ENCODE results near the gene ATXN1. TPM values are rescaled to one million over a fixed set of nuclear protein-coding genes. Genes with fewer than 3 reads are reported as not detected.

ATXN1 gene
- polyA plus RNA-seq, 2 of the 4 experiments (the other 2 are of a cell fraction): 2.9 to 8.3 TPM

DNA sequence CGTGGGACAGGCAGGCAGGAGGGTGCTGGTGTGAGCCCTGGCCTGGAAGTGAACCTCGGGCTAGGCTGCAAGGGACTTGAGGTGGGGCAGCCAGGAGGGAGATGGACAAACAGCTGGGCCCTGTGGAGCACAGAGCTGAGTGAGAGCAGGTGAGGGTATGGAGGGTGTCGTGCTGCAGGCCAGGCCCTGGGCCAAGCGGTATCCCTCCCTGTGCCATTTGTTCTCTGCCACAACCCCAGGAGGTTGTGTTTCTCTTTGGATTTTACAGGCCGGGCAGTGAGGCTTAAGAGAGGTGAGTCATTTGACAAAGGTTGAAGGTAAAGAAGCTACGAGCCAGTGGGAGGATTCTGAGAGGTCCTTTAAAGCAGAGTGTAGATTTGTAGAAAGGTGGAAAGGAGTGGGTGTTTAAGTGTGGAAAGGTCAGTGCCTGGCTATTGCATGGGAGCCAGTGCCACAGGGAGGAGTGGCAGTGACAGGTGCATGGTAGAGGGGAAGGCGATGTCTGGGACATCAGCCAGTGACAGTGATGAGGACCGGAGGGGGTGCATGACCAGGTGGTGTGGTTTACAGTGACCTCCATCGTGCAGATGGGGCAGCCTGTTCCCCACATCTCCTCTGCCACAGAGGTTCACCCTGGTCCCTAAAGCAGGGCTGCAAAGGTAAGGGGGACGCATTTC lies 483.1 kb downstream of the ATXN1 start:
- peaks cover 17% of the 10 kb centered on the region for H3K4me1 ChIP-seq
- CTCF ChIA-PET: interaction anchor here (0.6 to 1.1 kb wide), 7 partner anchors 8 to 588 kb away, joined by 3 to 7 read pairs (median 4); partner anchors contain the start of gene GMPR
- FAIRE-seq: no peak
- peak overlapping the region; percentile 67 for H3K4me2 ChIP-seq
- TF ChIP-seq RNF2 (IDR thresholded peaks at IDR 0.05; ENCODE audit: borderline replicate concordance, low read depth): no peak
- no peak for TF ChIP-seq KDM1A (IDR thresholded peaks at IDR 0.05; ENCODE audit: low read depth)
- TF ChIP-seq TFCP2L1 (CRISPR knock-in tag; IDR thresholded peaks at IDR 0.05): no peak
- no peak for TF ChIP-seq TP53 (CRISPR knock-in tag; IDR thresholded peaks at IDR 0.05)
- TF ChIP-seq, protein P1, sequence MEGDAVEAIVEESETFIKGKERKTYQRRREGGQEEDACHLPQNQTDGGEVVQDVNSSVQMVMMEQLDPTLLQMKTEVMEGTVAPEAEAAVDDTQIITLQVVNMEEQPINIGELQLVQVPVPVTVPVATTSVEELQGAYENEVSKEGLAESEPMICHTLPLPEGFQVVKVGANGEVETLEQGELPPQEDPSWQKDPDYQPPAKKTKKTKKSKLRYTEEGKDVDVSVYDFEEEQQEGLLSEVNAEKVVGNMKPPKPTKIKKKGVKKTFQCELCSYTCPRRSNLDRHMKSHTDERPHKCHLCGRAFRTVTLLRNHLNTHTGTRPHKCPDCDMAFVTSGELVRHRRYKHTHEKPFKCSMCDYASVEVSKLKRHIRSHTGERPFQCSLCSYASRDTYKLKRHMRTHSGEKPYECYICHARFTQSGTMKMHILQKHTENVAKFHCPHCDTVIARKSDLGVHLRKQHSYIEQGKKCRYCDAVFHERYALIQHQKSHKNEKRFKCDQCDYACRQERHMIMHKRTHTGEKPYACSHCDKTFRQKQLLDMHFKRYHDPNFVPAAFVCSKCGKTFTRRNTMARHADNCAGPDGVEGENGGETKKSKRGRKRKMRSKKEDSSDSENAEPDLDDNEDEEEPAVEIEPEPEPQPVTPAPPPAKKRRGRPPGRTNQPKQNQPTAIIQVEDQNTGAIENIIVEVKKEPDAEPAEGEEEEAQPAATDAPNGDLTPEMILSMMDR (IDR thresholded peaks at IDR 0.05): no peak
- TF ChIP-seq EHF (CRISPR knock-in tag; IDR thresholded peaks at IDR 0.05): no peak
- no peak for TF ChIP-seq FOSL2 (IDR thresholded peaks at IDR 0.05)
- no peak for TF ChIP-seq FOSL2 (CRISPR knock-in tag; IDR thresholded peaks at IDR 0.05)
- TF ChIP-seq, protein P2, sequence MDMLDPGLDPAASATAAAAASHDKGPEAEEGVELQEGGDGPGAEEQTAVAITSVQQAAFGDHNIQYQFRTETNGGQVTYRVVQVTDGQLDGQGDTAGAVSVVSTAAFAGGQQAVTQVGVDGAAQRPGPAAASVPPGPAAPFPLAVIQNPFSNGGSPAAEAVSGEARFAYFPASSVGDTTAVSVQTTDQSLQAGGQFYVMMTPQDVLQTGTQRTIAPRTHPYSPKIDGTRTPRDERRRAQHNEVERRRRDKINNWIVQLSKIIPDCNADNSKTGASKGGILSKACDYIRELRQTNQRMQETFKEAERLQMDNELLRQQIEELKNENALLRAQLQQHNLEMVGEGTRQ (IDR thresholded peaks at IDR 0.05): no peak
- no peak for TF ChIP-seq ZFP36 (IDR thresholded peaks at IDR 0.05; ENCODE audit: borderline replicate concordance, partially characterized antibody)
- TF ChIP-seq FOSB (CRISPR knock-in tag; IDR thresholded peaks at IDR 0.05): no peak
- TF ChIP-seq SMC3 (IDR thresholded peaks at IDR 0.05): no peak
- TF ChIP-seq, protein P3, sequence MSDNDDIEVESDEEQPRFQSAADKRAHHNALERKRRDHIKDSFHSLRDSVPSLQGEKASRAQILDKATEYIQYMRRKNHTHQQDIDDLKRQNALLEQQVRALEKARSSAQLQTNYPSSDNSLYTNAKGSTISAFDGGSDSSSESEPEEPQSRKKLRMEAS (IDR thresholded peaks at IDR 0.05): no peak
- no peak for TF ChIP-seq MYC (IDR thresholded peaks at IDR 0.05; ENCODE audit: borderline replicate concordance, low read length)
- TF ChIP-seq ZC3H11A (IDR thresholded peaks at IDR 0.05): no peak
- TF ChIP-seq FOXS1 (CRISPR knock-in tag; IDR thresholded peaks at IDR 0.05): no peak
- TF ChIP-seq HOXB5 (CRISPR knock-in tag; IDR thresholded peaks at IDR 0.05): no peak
- no peak for TF ChIP-seq HOXB13 (CRISPR knock-in tag; IDR thresholded peaks at IDR 0.05; ENCODE audit: low read depth)
- no peak for TF ChIP-seq JUNB (IDR thresholded peaks at IDR 0.05)
- TF ChIP-seq, protein P4, sequence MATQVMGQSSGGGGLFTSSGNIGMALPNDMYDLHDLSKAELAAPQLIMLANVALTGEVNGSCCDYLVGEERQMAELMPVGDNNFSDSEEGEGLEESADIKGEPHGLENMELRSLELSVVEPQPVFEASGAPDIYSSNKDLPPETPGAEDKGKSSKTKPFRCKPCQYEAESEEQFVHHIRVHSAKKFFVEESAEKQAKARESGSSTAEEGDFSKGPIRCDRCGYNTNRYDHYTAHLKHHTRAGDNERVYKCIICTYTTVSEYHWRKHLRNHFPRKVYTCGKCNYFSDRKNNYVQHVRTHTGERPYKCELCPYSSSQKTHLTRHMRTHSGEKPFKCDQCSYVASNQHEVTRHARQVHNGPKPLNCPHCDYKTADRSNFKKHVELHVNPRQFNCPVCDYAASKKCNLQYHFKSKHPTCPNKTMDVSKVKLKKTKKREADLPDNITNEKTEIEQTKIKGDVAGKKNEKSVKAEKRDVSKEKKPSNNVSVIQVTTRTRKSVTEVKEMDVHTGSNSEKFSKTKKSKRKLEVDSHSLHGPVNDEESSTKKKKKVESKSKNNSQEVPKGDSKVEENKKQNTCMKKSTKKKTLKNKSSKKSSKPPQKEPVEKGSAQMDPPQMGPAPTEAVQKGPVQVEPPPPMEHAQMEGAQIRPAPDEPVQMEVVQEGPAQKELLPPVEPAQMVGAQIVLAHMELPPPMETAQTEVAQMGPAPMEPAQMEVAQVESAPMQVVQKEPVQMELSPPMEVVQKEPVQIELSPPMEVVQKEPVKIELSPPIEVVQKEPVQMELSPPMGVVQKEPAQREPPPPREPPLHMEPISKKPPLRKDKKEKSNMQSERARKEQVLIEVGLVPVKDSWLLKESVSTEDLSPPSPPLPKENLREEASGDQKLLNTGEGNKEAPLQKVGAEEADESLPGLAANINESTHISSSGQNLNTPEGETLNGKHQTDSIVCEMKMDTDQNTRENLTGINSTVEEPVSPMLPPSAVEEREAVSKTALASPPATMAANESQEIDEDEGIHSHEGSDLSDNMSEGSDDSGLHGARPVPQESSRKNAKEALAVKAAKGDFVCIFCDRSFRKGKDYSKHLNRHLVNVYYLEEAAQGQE (IDR thresholded peaks at IDR 0.05): no peak
- no peak for TF ChIP-seq KDM5A (IDR thresholded peaks at IDR 0.05)
- no peaks in the 10 kb centered on the region for H3K9me3 ChIP-seq
- H3K27ac ChIP-seq: peak overlapping the region; percentile 52 to 59; a peak in 3 of 6 replicates
- peak; percentile 46 to 50; a peak in 5 of 6 replicates for ATAC-seq
- no peak overlapping the region for H3K4me3 ChIP-seq
- no peak for DNase-seq (ENCODE audit: low read depth in 1 of 2, low spot score in 1 of 2)
- WGBS (ENCODE audit: missing lambda C conversion rate): 55% methylated on average over 9 of the region's 10 CpGs
- POLR2A ChIA-PET: no interaction called here
